HCT116 (cell line): ENCODE results near the gene TNNT2. TPM values are rescaled to one million over a fixed set of nuclear protein-coding genes. Genes with fewer than 3 reads are reported as not detected.

ENCODE experiments used
- ATAC-seq: fragments of 200-7000 bp; cut with Tn5 transposase; 2 replicates; pipeline ENCODE4 v1.9.1; 2020; ENCODE audit warnings: mild to moderate bottlenecking, moderate library complexity
- BruUV-seq: library from RNA; stranded (reverse); fragments of 400-500 nt; replicated peaks from 2 replicates; lab custom pipeline; 2021; lab: Mats Ljungman, UMichigan
- CTCF ChIA-PET: fragments of 300-600 bp; sonication (Branson Sonifier 250); formaldehyde crosslinking; loops from one replicate; lab custom pipeline; 2021; ENCODE audit warnings: antibody characterized with exemption; lab: Charles Lee
- POLR2A ChIA-PET: fragments of 300-600, 350-600 bp; sonication (Branson Sonifier 250); formaldehyde crosslinking; loops from one replicate; lab custom pipeline; 2021; ENCODE audit warnings: antibody characterized with exemption; lab: Charles Lee
- RAD21 ChIA-PET, 2 experiments: fragments of 300-600 bp; sonication (Branson Sonifier 250); formaldehyde crosslinking; loops; one replicate each; lab custom pipeline; 2023; ENCODE audit warnings: low total read pairs in 2 of 2; ENCODE audit not compliant: uncharacterized antibody in 2 of 2, unreplicated experiment in 2 of 2, low non-redundant PET in 1 of 2; lab: Charles Lee
- DNase-seq: peaks from one replicate; pipeline ENCODE4 v3.0.0-alpha.2; 2010; ENCODE audit warnings: low read depth, low spot score
- H2AFZ ChIP-seq: fragments of 200-600 bp; shearing (Covaris generic), sonication (generic); 2 replicates; pipeline ENCODE4 v1.6.1; 2017; ENCODE audit warnings: low read depth, mixed run types, mixed read lengths, antibody characterized with exemption, low read length; ENCODE audit not compliant: poor library complexity, severe bottlenecking
- H3K27ac ChIP-seq: 2 replicates; pipeline ENCODE4 v1.5.1; 2012; ENCODE audit warnings: low read depth, low read length
- H3K27me3 ChIP-seq: fragments of 200-600 bp; sonication (generic); 2 replicates; pipeline ENCODE4 v1.6.1; 2016; ENCODE audit warnings: mixed run types, low read length, mixed read lengths; ENCODE audit not compliant: insufficient read depth
- H3K36me3 ChIP-seq, 2 experiments: fragments of 200-500 bp in 1 of 2; fragments of 200-600 bp in 1 of 2; sonication (Bioruptor generic) in 1 of 2; sonication (generic) in 1 of 2; 2 replicates each; pipeline versions ENCODE4 v1.5.1 to v1.6.1; 2014 to 2016; ENCODE audit warnings: low read length in 2 of 2, inconsistent platforms in 1 of 2, mixed read lengths in 1 of 2, mixed run types in 1 of 2; ENCODE audit not compliant: insufficient read depth in 2 of 2, control insufficient read depth in 1 of 2
- H3K4me1 ChIP-seq, 2 experiments: fragments of 200-600 bp in 1 of 2; sonication (generic) in 1 of 2; 2 replicates each; pipeline versions ENCODE4 v1.5.1 to v1.6.1; 2012 to 2017; ENCODE audit warnings: low read length in 2 of 2, inconsistent platforms in 1 of 2, mild to moderate bottlenecking in 1 of 2, mixed read lengths in 1 of 2, mixed run types in 1 of 2, moderate library complexity in 1 of 2; ENCODE audit not compliant: insufficient read depth in 2 of 2, control insufficient read depth in 1 of 2
- H3K4me2 ChIP-seq: fragments of 200-600 bp; sonication (generic); 2 replicates; pipeline ENCODE4 v1.6.1; 2017; ENCODE audit warnings: mixed run types, low read length, mixed read lengths
- H3K4me3 ChIP-seq, 2 experiments: fragments of 200-600 bp in 1 of 2; sonication (generic) in 1 of 2; replicated peaks in 1 of 2; 2 replicates each; pipeline ENCODE4 v1.5.1; 2011 to 2016; ENCODE audit warnings: low read length in 2 of 2, control low read depth in 1 of 2, low read depth in 1 of 2, mild to moderate bottlenecking in 1 of 2, mixed read lengths in 1 of 2, mixed run types in 1 of 2
- H3K79me2 ChIP-seq: fragments of 200-600 bp; sonication (generic); 2 replicates; pipeline ENCODE4 v1.6.1; 2017; ENCODE audit warnings: mild to moderate bottlenecking, mixed run types, low read length, moderate library complexity, mixed read lengths; ENCODE audit not compliant: insufficient read depth
- H3K9ac ChIP-seq: fragments of 200-600 bp; sonication (generic); 2 replicates; pipeline ENCODE4 v1.6.1; 2016; ENCODE audit warnings: low read length, mixed read lengths
- H3K9me2 ChIP-seq: fragments of 200-600 bp; sonication (generic), shearing (Covaris generic); 2 replicates; pipeline ENCODE4 v1.6.1; 2017; ENCODE audit warnings: mixed run types, mild to moderate bottlenecking, moderate library complexity; ENCODE audit not compliant: insufficient read depth
- H3K9me3 ChIP-seq, 2 experiments: fragments of 200-500 bp in 1 of 2; fragments of 200-600 bp in 1 of 2; sonication (Bioruptor generic) in 1 of 2; sonication (generic) in 1 of 2; 2 replicates each; pipeline ENCODE4 v1.6.1; 2014 to 2017; ENCODE audit warnings: low read length in 2 of 2, mixed read lengths in 2 of 2, inconsistent platforms in 1 of 2, low read depth in 1 of 2, mild to moderate bottlenecking in 1 of 2, mixed run types in 1 of 2, moderate library complexity in 1 of 2; ENCODE audit not compliant: control insufficient read depth in 1 of 2, insufficient read depth in 1 of 2
- H4K20me1 ChIP-seq: fragments of 200-600 bp; sonication (generic), shearing (Covaris generic); 2 replicates; pipeline ENCODE4 v1.6.1; 2017; ENCODE audit warnings: mixed run types, mild to moderate bottlenecking, moderate library complexity; ENCODE audit not compliant: insufficient read depth
- EGR1 ChIP-seq: IDR thresholded peaks from 2 replicates; pipeline ENCODE4 v1.6.1; 2012; ENCODE audit warnings: low read depth
- ELF1 ChIP-seq: IDR thresholded peaks from 2 replicates; pipeline ENCODE4 v1.6.1; 2012; ENCODE audit warnings: low read depth, borderline replicate concordance
- EZH2phosphoT487 ChIP-seq: fragments of 200-600 bp; IDR thresholded peaks from 2 replicates; pipeline ENCODE4 v1.6.1; 2018; ENCODE audit warnings: antibody characterized with exemption, borderline replicate concordance
- POLR2A ChIP-seq: IDR thresholded peaks from 2 replicates; pipeline ENCODE4 v1.7.0; 2011; ENCODE audit warnings: borderline replicate concordance; ENCODE audit not compliant: insufficient read depth, insufficient read length; ENCODE audit errors: extremely low read depth
- POLR2AphosphoS5 ChIP-seq: IDR thresholded peaks from 2 replicates; pipeline ENCODE4 v1.6.1; 2011; ENCODE audit warnings: mild to moderate bottlenecking, low read depth, low read length, moderate library complexity
- SP1 ChIP-seq: IDR thresholded peaks from 2 replicates; pipeline ENCODE4 v1.6.1; 2012; ENCODE audit warnings: low read depth
- TCF7L2 ChIP-seq: IDR thresholded peaks from 2 replicates; pipeline ENCODE4 v1.7.0; 2011; ENCODE audit warnings: borderline replicate concordance, inconsistent platforms; ENCODE audit not compliant: insufficient read depth, insufficient read length; ENCODE audit errors: extremely low read depth
- YY1 ChIP-seq: IDR thresholded peaks from 2 replicates; pipeline ENCODE4 v1.6.1; 2011; ENCODE audit warnings: low read length, low read depth, moderate library complexity, mild to moderate bottlenecking; ENCODE audit not compliant: insufficient replicate concordance; ENCODE audit errors: extremely low read depth
- ZNF274 ChIP-seq: fragments of 200-500 bp; sonication (Bioruptor generic); IDR thresholded peaks from 2 replicates; pipeline ENCODE4 v1.6.1; 2014; ENCODE audit warnings: mild to moderate bottlenecking, low read depth, low read length, inconsistent platforms
- intact Hi-C: fragments of 100-400 bp; cut with micrococcal nuclease; formaldehyde crosslinking; loops from 2 replicates; pipeline ENCODE4 v1.10.0; 2022
- total RNA-seq: library from RNA; stranded (reverse); gene quantifications from one replicate; pipeline ENCODE4 v1.2.1, GENCODE V29; 2021; ENCODE audit not compliant: unreplicated experiment
- TF ChIP-seq, protein P1 (sequence below), 3 experiments: fragments of 200-600 bp in 1 of 3; sonication (generic) in 1 of 3; IDR thresholded peaks in 2 of 3; conservative IDR thresholded peaks in 1 of 3; 2 replicates each; pipeline ENCODE4 v1.5.1; 2012 to 2017; ENCODE audit warnings: low read depth in 2 of 3, low read length in 2 of 3, antibody characterized with exemption in 1 of 3, borderline replicate concordance in 1 of 3, control low read depth in 1 of 3, mild to moderate bottlenecking in 1 of 3, mixed read lengths in 1 of 3, mixed run types in 1 of 3, moderate library complexity in 1 of 3; ENCODE audit not compliant: insufficient read depth in 1 of 3
- TF ChIP-seq, protein P2 (sequence below): IDR thresholded peaks from 2 replicates; pipeline ENCODE4 v1.6.1; 2012
- TF ChIP-seq, protein P3 (sequence below): IDR thresholded peaks from 2 replicates; pipeline ENCODE4 v1.6.1; 2012

The TNNT2 gene
- total RNA-seq, 1 experiment from 2014 or later: 2.0 TPM

DNA sequence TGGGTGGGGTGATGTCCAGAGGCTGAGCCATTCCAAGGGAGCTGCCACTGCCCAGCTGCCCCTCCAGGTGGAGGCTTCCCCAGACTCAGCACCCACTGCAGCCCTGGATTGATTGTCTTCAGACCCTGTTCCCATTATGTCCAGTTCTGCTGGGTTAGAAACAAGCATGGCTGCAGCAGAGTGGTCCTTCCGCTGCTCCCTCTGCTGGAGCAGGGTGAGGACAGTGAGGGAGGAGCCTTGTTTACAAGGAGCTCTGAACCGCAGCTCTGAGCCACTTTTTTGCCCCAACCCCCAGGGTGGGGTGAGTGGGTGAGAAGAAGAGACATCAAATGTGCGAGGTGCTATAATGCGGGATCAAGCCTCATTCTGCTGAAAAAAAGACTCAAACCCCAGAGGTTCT is 2.3 kb downstream of the TNNT2 start:
- no peak overlapping the region for H3K27ac ChIP-seq
- H3K79me2 ChIP-seq: no peaks in the 10 kb centered on the region
- ChIA-PET POLR2A (interaction anchor here (1.0 kb wide), 1 partner anchor 115 kb away, joined by 5 read pairs; no protein-coding TSS in a partner anchor), CTCF (interaction anchor here (0.5 to 2.5 kb wide), 5 partner anchors 11 to 121 kb away, joined by 3 to 10 read pairs (median 4); no protein-coding TSS in a partner anchor), RAD21 (no interaction called here)
- H3K4me1 ChIP-seq: peaks cover 5 to 25% of the 10 kb centered on the region in 2 experiments; a peak in 3 of 4 replicates
- peak; percentile 46 for ATAC-seq
- intact Hi-C loops: no loop called here
- DNase-seq: no peak
- H3K4me3 ChIP-seq: no peak overlapping the region
- H3K9ac ChIP-seq: no peak overlapping the region
- no peak overlapping the region for H3K4me2 ChIP-seq
- BruUV-seq: no TSS peak
- no peak overlapping the region for H2AFZ ChIP-seq
- H3K9me2 ChIP-seq: no peaks in the 10 kb centered on the region
- no peaks in the 10 kb centered on the region for H3K9me3 ChIP-seq
- no peaks in the 10 kb centered on the region for H4K20me1 ChIP-seq
- peaks cover 8% of the 10 kb centered on the region; the same call in 1 of the 2 replicates for H3K27me3 ChIP-seq
- no peak for TF ChIP-seq EGR1
- no peak for TF ChIP-seq YY1
- TF ChIP-seq, protein P1, sequence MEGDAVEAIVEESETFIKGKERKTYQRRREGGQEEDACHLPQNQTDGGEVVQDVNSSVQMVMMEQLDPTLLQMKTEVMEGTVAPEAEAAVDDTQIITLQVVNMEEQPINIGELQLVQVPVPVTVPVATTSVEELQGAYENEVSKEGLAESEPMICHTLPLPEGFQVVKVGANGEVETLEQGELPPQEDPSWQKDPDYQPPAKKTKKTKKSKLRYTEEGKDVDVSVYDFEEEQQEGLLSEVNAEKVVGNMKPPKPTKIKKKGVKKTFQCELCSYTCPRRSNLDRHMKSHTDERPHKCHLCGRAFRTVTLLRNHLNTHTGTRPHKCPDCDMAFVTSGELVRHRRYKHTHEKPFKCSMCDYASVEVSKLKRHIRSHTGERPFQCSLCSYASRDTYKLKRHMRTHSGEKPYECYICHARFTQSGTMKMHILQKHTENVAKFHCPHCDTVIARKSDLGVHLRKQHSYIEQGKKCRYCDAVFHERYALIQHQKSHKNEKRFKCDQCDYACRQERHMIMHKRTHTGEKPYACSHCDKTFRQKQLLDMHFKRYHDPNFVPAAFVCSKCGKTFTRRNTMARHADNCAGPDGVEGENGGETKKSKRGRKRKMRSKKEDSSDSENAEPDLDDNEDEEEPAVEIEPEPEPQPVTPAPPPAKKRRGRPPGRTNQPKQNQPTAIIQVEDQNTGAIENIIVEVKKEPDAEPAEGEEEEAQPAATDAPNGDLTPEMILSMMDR (IDR thresholded peaks at IDR 0.05 in 2 of 3, conservative IDR thresholded peaks at IDR 0.05 in 1 of 3; ENCODE audit: borderline replicate concordance in 1 of 3, insufficient read depth in 1 of 3, low read depth in 2 of 3, low read length in 2 of 3): peak; percentile 19 to 47 (median 37); a peak in 3 of 6 replicates
- H3K36me3 ChIP-seq: no peaks in the 10 kb centered on the region

DNA sequence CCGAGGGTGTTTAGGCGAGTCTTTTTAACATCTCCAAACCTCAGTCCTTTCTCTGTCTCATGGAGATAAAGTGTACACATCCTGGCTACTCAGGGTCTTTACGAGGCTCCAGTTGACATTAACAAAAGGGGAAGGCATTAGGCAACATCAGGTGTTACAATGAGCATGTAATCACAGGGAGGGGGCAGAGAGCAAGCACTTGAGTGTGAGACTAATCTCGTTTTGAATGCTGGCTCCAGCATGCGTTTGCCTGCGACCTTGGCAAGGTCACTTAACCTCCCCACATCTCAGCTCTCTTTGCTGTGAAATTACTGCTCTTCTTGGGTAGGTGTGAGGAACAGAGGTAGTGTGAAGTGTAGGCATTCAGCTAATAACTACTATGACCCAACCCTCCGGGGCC is 3.1 kb downstream of the TNNT2 start:
- Histone ChIP-seq H3K27ac (no peak overlapping the region), H3K4me2 (no peak overlapping the region), H3K4me1 (peaks cover 5 to 25% of the 10 kb centered on the region in 2 experiments; a peak in 3 of 4 replicates), H3K9ac (no peak overlapping the region), H3K4me3 (no peak overlapping the region), H3K79me2 (no peaks in the 10 kb centered on the region), H3K36me3 (no peaks in the 10 kb centered on the region), H4K20me1 (no peaks in the 10 kb centered on the region), H3K9me2 (no peaks in the 10 kb centered on the region), H3K9me3 (no peaks in the 10 kb centered on the region), H2AFZ (no peak overlapping the region), H3K27me3 (peaks cover 8% of the 10 kb centered on the region; the same call in 1 of the 2 replicates)
- POLR2A ChIA-PET: no interaction called here
- DNase-seq (no peak), ATAC-seq (no peak)
- CTCF ChIA-PET: interaction anchor here (1.5 to 2.4 kb wide), 2 partner anchors 13 to 15 kb away, joined by 4 to 10 read pairs; no protein-coding TSS in a partner anchor
- intact Hi-C loops: no loop called here
- TF ChIP-seq POLR2A (no peak), TCF7L2 (no peak), YY1 (no peak), ELF1 (no peak), SP1 (no peak), EZH2phosphoT487 (no peak), ZNF274 (no peak), POLR2AphosphoS5 (no peak)
- TF ChIP-seq, protein P2, sequence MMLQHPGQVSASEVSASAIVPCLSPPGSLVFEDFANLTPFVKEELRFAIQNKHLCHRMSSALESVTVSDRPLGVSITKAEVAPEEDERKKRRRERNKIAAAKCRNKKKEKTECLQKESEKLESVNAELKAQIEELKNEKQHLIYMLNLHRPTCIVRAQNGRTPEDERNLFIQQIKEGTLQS: no peak
- TF ChIP-seq, protein P3, sequence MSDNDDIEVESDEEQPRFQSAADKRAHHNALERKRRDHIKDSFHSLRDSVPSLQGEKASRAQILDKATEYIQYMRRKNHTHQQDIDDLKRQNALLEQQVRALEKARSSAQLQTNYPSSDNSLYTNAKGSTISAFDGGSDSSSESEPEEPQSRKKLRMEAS: no peak
- RAD21 ChIA-PET: no interaction called here
- BruUV-seq: no TSS peak
